NCI-H510A (cell line): Measurements from ENCODE around the gene SH3TC1.

ENCODE experiments used
- DNase-seq: peaks from one replicate; lab custom pipeline; 2025; lab: John Stamatoyannopoulos, UW

SH3TC1 gene

GRCh38 chr4:8200302-8200975 is 1.3 kb downstream of the SH3TC1 start:
- DNase-seq, result no peak

GRCh38 chr4:8201321-8201781 is 2.3 kb downstream of the SH3TC1 start:
- DNase-seq, result no peak

DNA sequence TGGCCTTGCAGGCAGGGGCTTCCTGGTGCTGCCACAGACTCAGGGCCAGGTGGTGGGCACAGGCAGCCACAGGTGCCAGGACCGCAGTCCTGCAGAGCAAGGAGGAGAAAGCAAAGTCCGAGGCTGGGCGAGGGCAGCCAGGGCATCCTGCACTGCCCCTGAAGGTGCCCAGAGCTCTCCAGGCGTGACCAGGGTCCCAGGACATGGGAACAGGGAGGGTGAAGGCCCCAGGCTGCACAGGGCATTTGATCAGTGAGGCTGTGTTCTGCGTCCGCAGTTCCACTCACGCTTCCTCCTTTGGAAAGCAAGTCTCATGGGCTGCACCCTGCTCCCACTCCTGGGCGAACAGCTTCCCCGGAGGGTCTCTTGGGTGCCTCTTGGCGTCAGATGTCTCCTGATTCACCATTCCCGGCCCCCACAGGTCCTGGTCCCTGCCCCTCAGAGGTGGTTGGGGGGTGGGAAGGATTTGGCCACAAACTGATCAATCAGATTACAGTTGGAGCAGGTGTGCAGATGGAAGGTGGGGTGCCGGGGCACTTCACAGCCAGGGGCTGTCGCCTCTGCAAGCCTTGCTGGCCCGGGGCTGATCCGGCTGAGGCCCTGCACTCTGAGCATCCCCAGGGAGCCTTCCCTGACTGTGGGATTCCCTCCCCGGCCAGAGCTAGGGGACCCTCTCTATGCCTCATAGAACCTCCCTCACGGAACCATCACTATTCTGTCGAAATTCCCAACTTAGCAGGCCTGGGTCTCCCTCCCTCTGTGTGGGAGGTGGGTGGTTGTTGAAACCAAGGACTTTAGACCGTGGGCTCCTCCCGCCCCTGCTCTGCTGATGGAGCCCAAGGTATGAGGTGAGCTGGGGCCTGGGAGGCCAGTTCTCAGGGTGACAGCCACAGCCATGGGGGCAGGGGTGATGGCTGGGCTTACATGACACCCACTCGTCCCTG is 3.3 kb downstream of the SH3TC1 start:
- no peak for DNase-seq

- DNase-seq, result no peak
These were observed 3.9 kb downstream of the SH3TC1 start for GRCh38 chr4:8203052-8203401.

GRCh38 chr4:8203817-8204216 is 4.7 kb downstream of the SH3TC1 start:
- DNase-seq, result no peak

GRCh38 chr4:8204576-8205227 is 5.6 kb downstream of the SH3TC1 start:
- DNase-seq, result no peak

GRCh38 chr4:8205241-8205707 is 6.2 kb downstream of the SH3TC1 start:
- DNase-seq, result no peak

GRCh38 chr4:8205749-8206611 is 6.9 kb downstream of the SH3TC1 start:
- peak; percentile 50 for DNase-seq

- DNase-seq, result no peak
These were observed 8.2 kb downstream of the SH3TC1 start for GRCh38 chr4:8207314-8207713.

- no peak for DNase-seq
These were observed 9.5 kb downstream of the SH3TC1 start for GRCh38 chr4:8208565-8208964.

DNA sequence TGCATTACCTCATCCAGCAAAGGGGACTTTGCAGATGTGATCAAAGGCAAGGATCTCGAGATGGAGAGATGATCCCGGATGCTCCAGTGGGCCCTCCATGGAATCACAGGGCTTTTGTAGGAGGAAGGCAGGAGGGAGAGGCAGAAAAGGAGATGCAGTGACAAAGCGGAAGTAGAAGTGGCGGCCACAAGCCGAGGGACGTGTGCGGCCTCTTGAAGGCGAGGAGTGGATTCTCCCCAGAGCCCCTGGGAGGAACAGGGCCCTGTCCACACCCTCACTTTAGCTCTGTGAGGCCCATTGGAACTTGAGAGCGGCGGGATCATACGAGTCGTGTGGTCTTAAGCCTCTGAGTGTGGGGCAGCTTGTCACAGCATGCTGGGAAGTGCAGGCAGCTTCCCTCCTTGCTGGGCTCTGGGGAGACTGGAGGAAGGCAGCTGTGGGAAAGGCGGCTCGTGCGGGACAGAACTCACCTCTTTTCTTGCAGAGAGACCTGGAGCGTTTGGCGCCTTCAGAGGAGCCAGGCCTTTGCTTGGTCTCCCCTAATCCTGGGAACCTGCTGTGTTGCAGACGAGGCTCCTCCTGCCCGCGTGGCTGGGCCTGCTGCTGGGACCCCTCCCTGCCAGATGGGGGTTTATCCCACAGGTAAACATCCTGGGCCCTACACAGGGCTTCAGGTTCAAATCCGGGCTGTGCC is 10.2 kb downstream of the SH3TC1 start:
- no peak for DNase-seq

DNA sequence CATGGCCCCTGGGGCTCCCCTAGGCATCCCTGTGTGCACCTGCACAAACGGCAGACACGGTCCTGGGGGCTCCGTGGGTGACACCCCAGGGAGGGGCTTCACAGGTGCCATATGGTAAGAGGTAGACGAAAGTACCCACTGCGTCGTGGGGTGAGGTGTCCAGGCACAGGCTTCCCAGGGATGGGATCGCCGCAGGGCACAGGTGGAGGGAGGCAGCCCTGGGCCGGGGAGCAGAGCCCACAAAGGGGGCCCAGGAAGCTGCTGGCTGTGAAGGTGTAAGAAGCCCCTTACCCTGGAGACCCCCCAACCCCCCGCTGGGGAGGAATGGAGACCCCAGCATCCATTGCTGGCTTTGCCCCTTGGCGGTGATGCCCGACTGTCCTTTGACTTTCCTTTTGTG is 10.9 kb downstream of the SH3TC1 start:
- DNase-seq, result no peak

- DNase-seq, result no peak
These were observed 11.5 kb downstream of the SH3TC1 start for GRCh38 chr4:8210616-8211015.

- DNase-seq, result no peak
These were observed 12.2 kb downstream of the SH3TC1 start for GRCh38 chr4:8211251-8211650.

DNA sequence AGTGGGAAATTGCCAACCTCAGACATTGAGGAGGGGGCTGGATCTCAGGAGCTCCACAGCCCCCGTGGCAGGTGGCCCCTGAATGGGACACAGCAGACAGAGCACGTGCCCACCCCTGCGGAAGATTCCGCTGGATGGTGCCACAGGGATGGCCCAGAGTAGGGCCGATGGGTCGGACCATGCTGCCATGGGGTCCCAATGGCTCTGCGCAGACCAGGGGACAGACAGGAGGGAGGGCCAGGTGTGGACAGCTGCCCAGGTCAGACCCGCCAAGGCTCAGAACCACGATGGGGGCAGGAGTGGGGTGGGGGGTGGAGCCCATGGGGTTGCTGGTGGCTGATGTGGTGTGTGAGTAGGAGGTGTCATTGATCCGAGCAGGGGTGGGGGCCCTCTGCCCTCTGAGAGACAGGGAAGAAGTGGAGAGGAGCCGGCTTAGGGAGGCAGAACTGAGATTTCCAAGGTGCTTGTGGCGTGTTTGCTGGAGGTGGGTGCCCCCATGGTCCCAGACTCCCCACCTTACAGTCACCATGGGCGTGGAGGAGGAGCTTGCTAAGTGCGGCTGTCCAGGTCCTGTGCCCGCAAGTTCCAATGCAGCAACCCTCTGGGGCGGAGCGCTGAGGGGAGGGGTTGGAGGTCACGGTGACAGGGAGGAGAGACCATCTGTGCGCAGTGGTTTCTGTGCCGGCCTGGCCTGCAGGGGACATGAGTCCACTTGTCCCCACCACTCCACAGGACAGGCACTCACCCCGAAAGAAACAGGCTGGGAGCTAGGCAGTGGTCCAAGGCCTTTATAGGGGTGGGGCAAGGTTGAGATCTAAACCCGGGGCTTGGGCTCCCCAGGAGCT is 12.9 kb downstream of the SH3TC1 start:
- no peak for DNase-seq

DNA sequence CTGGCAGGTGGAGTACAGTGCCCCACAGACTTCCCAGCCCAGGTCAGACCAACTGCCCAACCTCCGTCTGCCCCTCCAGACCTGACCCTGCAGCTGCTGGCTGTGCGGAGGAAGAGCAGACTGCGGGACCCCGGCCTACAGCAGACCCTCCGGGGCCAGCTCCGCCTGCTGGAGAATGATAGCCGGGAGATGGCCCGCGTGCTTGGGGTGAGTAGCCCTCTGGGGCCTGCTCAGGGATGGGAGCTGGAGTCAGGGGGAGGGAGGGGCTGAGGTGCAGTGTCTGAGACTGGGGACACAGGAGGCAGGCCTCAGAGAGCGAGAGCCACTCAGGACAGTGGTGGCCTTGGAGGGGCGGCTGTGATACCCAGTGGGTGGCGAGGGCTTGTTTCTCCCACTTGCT is 13.5 kb downstream of the SH3TC1 start:
- no peak for DNase-seq

- DNase-seq, result no peak
These were observed 14.0 kb downstream of the SH3TC1 start for GRCh38 chr4:8213121-8213520.

GRCh38 chr4:8214136-8214535 is 15.0 kb downstream of the SH3TC1 start:
- DNase-seq, result no peak

DNA sequence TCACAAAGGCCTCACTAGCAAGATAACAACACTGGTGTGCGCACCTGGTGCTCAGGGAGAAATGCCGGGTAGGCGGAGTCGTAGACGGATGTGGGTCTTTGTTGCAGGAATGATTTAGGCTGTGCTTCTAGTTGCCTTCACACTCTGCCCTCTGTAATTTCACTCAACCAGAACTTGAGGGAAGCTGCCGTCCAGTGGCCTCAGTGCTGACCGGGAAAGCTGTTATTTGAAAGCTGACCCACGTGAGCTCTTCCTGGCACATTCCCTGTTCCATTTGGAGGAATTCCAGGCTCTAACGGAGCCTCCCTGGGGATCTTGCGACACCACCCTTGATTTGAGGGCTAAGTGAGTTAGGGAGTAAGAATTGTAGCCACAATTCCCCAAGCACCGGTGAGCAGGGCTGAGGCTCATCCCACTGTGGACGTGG is 15.9 kb downstream of the SH3TC1 start:
- peak; percentile 39 for DNase-seq
